PC-9 (cell line): ENCODE results near the gene ACTR1A. TPM values are rescaled to one million over a fixed set of nuclear protein-coding genes. Genes with fewer than 3 reads are reported as not detected.

Experiments used
- BruUV-seq: library from RNA; stranded (reverse); fragments of 400-500 nt; replicated peaks from 2 replicates; lab custom pipeline; 2021; lab: Mats Ljungman, UMichigan
- CTCF ChIA-PET: fragments of 300-600 bp; sonication (Branson Sonifier 250); formaldehyde crosslinking; loops from one replicate; lab custom pipeline; 2022; ENCODE audit warnings: antibody characterized with exemption; lab: Charles Lee
- POLR2A ChIA-PET: fragments of 300-600 bp; sonication (Branson Sonifier 250); formaldehyde crosslinking; loops from one replicate; lab custom pipeline; 2022; ENCODE audit warnings: antibody characterized with exemption; ENCODE audit not compliant: unreplicated experiment; lab: Charles Lee
- DNase-seq, 2 experiments: peaks; one replicate each; pipeline versions ENCODE4 v3.0.0 to v3.0.0-alpha.2; 2015 to 2022; ENCODE audit warnings: mixed read lengths in 1 of 2
- H2AFZ ChIP-seq: fragments of 200-600 bp; sonication (generic); 2 replicates; pipeline ENCODE4 v1.8.1; 2017; ENCODE audit warnings: antibody characterized with exemption
- H3F3A ChIP-seq: fragments of 200-600 bp; sonication (generic); 2 replicates; pipeline ENCODE4 v1.8.1; 2017; ENCODE audit warnings: antibody characterized with exemption, mild to moderate bottlenecking, low read depth; ENCODE audit not compliant: insufficient read depth
- H3K27ac ChIP-seq: fragments of 200-600 bp; sonication (generic); 2 replicates; pipeline ENCODE4 v1.6.1; 2016; ENCODE audit warnings: mixed run types
- H3K27me3 ChIP-seq: fragments of 200-600 bp; sonication (generic); 2 replicates; pipeline ENCODE4 v1.6.1; 2016; ENCODE audit warnings: low read depth, mixed run types; ENCODE audit not compliant: insufficient read depth
- H3K36me3 ChIP-seq: fragments of 200-600 bp; sonication (generic); 2 replicates; pipeline ENCODE4 v1.6.1; 2016; ENCODE audit warnings: low read depth, mixed run types
- H3K4me1 ChIP-seq: fragments of 200-600 bp; sonication (generic); replicated peaks from 2 replicates; pipeline ENCODE4 v1.6.1; 2016; ENCODE audit warnings: mixed run types; ENCODE audit not compliant: insufficient read depth
- H3K4me2 ChIP-seq: fragments of 200-600 bp; sonication (generic); 2 replicates; pipeline ENCODE4 v1.6.1; 2017; ENCODE audit warnings: mixed run types
- H3K4me3 ChIP-seq: fragments of 200-600 bp; sonication (generic); 2 replicates; pipeline ENCODE4 v1.6.1; 2016; ENCODE audit warnings: mixed run types
- H3K79me2 ChIP-seq: fragments of 200-600 bp; sonication (generic); 2 replicates; pipeline ENCODE4 v1.6.1; 2017; ENCODE audit warnings: low read depth, mixed run types
- H3K9me2 ChIP-seq: fragments of 200-600 bp; sonication (generic); 2 replicates; pipeline ENCODE4 v1.8.1; 2017; ENCODE audit warnings: mild to moderate bottlenecking; ENCODE audit not compliant: insufficient read depth
- H3K9me3 ChIP-seq: fragments of 200-600 bp; sonication (generic); 2 replicates; pipeline ENCODE4 v1.8.1; 2016; ENCODE audit warnings: low read depth; ENCODE audit not compliant: insufficient read depth
- H4K20me1 ChIP-seq: fragments of 200-600 bp; sonication (generic); 2 replicates; pipeline ENCODE4 v1.8.1; 2017; ENCODE audit not compliant: insufficient read depth
- EZH2 ChIP-seq: fragments of 200-600 bp; sonication (generic); IDR thresholded peaks from 2 replicates; pipeline ENCODE4 v1.8.0; 2017; ENCODE audit warnings: antibody characterized with exemption, low read depth
- intact Hi-C: fragments of 100-400 bp; cut with micrococcal nuclease; formaldehyde crosslinking; loops from one replicate; pipeline ENCODE4 v1.10.0; 2022; ENCODE audit not compliant: unreplicated experiment
- total RNA-seq: library from RNA; stranded (reverse); gene quantifications from 2 replicates; pipeline ENCODE4 v1.2.3, GENCODE V29; 2021
- TF ChIP-seq, protein P1 (sequence below): fragments of 200-600 bp; sonication (generic); conservative IDR thresholded peaks from 2 replicates; pipeline ENCODE4 v1.6.1; 2017; ENCODE audit warnings: mixed run types, antibody characterized with exemption, mild to moderate bottlenecking, moderate library complexity

ACTR1A gene
- total RNA-seq, 1 experiment from 2014 or later: 29.4 TPM

DNA sequence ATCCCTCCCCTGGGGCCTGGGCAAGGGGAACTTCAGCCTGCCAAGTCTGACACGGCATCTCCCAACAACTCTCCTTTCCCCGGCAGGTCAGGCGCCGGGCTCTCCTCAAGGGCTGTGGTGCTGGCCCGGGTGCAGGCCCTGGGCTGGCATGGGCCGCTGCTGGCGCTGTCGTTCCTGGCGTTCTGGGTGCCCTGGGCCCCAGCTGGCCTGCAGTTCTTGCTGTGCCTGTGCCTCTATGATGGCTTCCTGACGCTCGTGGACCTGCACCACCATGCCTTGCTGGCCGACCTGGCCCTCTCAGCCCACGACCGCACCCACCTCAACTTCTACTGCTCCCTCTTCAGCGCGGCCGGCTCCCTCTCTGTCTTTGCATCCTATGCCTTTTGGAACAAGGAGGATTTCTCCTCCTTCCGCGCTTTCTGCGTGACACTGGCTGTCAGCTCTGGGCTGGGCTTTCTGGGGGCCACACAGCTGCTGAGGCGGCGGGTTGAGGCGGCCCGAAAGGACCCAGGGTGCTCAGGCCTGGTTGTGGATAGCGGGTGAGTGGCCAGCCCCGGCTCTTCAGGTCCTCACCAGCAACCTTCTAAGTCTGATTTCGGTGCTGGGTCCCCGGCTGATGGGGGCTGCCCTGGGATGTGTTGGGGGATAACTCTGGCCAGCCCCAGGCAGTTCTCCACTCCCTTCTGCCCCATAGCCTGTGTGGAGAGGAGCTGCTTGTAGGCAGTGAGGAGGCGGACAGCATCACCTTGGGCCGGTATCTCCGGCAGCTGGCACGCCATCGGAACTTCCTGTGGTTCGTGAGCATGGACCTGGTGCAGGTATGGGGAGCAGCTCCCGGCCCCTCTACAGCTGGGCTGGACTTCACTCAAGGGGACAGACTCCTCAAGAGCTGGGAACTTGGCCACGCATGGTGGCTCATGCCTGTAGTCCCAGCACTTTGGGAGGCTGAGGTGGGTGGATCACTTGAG, 31.6 kb downstream of the ACTR1A start:
- DNase-seq: no peak
- H3K9me2 ChIP-seq: no peaks in the 10 kb centered on the region
- no peaks in the 10 kb centered on the region for H3K27me3 ChIP-seq
- H3K27ac ChIP-seq: no peak overlapping the region
- ChIA-PET CTCF (no interaction called here), POLR2A (no interaction called here)
- H3K36me3 ChIP-seq: no peaks in the 10 kb centered on the region
- H3K4me1 ChIP-seq: no peaks in the 10 kb centered on the region
- no peak overlapping the region for H3K4me2 ChIP-seq
- H2AFZ ChIP-seq: no peak overlapping the region
- intact Hi-C loops: no loop called here
- H3K79me2 ChIP-seq: no peaks in the 10 kb centered on the region
- H4K20me1 ChIP-seq: no peaks in the 10 kb centered on the region
- H3F3A ChIP-seq: no peaks in the 10 kb centered on the region
- BruUV-seq: no TSS peak
- no peak overlapping the region for H3K4me3 ChIP-seq
- TF ChIP-seq EZH2: no peak
- TF ChIP-seq, protein P1, sequence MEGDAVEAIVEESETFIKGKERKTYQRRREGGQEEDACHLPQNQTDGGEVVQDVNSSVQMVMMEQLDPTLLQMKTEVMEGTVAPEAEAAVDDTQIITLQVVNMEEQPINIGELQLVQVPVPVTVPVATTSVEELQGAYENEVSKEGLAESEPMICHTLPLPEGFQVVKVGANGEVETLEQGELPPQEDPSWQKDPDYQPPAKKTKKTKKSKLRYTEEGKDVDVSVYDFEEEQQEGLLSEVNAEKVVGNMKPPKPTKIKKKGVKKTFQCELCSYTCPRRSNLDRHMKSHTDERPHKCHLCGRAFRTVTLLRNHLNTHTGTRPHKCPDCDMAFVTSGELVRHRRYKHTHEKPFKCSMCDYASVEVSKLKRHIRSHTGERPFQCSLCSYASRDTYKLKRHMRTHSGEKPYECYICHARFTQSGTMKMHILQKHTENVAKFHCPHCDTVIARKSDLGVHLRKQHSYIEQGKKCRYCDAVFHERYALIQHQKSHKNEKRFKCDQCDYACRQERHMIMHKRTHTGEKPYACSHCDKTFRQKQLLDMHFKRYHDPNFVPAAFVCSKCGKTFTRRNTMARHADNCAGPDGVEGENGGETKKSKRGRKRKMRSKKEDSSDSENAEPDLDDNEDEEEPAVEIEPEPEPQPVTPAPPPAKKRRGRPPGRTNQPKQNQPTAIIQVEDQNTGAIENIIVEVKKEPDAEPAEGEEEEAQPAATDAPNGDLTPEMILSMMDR: no peak
- no peaks in the 10 kb centered on the region for H3K9me3 ChIP-seq

DNA sequence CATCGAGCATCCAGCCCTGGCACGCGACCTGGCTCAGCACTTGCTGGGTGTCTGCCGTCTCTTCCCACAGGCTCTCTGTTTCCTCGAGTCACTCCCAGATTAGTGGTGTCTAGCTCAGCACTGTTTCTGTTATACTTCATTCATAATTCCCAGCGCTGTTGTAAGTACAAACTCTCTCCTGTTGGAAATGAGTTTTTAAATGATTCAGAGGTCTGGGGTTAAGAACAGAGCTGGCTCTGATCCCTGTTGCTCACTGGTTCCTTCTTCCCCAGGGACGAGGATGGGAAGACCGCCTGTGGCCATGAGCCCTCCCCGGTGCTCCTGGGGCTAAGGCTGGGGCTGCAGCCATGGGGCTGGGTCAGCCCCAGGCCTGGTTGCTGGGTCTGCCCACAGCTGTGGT, 33.8 kb downstream of the ACTR1A start:
- H3K79me2 ChIP-seq: no peaks in the 10 kb centered on the region
- H3K4me2 ChIP-seq: no peak overlapping the region
- no peaks in the 10 kb centered on the region for H3K27me3 ChIP-seq
- no peaks in the 10 kb centered on the region for H3K9me2 ChIP-seq
- H3K4me1 ChIP-seq: no peaks in the 10 kb centered on the region
- no peaks in the 10 kb centered on the region for H3K36me3 ChIP-seq
- ChIA-PET CTCF (no interaction called here), POLR2A (no interaction called here)
- intact Hi-C loops: no loop called here
- BruUV-seq: no TSS peak
- H2AFZ ChIP-seq: no peak overlapping the region
- no peaks in the 10 kb centered on the region for H3F3A ChIP-seq
- DNase-seq: no peak
- no peak overlapping the region for H3K4me3 ChIP-seq
- H3K27ac ChIP-seq: no peak overlapping the region
- H3K9me3 ChIP-seq: no peaks in the 10 kb centered on the region
- TF ChIP-seq, protein P1: no peak
- no peak for TF ChIP-seq EZH2
- no peaks in the 10 kb centered on the region for H4K20me1 ChIP-seq

- no peak overlapping the region for H3K4me3 ChIP-seq
- no peaks in the 10 kb centered on the region for H3K4me1 ChIP-seq
- H3K4me2 ChIP-seq: no peak overlapping the region
- H3K79me2 ChIP-seq: no peaks in the 10 kb centered on the region
- H3K9me3 ChIP-seq: no peaks in the 10 kb centered on the region
- no peaks in the 10 kb centered on the region for H3K27me3 ChIP-seq
- H3K27ac ChIP-seq: no peak overlapping the region
- H3K36me3 ChIP-seq: no peaks in the 10 kb centered on the region
- POLR2A ChIA-PET: no interaction called here
- H3F3A ChIP-seq: no peaks in the 10 kb centered on the region
- no TSS peak for BruUV-seq
- no peak for DNase-seq
- H2AFZ ChIP-seq: no peak overlapping the region
- no peaks in the 10 kb centered on the region for H4K20me1 ChIP-seq
- CTCF ChIA-PET: no interaction called here
- no peaks in the 10 kb centered on the region for H3K9me2 ChIP-seq
- intact Hi-C loops: no loop called here
- TF ChIP-seq, protein P1: no peak
- TF ChIP-seq EZH2: no peak
Observed at GRCh38 chr10:102467971-102468438, 34.5 kb downstream of the ACTR1A start.
